Mucosa of gallbladder (tissue), 1 donor: ENCODE data around the gene NTNG1. TPM values are rescaled to one million over a fixed set of nuclear protein-coding genes. Genes with fewer than 3 reads are reported as not detected.

Experiments used
- DNase-seq: peaks from one replicate; pipeline ENCODE4 v3.0.0-alpha.2; 2020; ENCODE audit warnings: low spot score
- total RNA-seq: library from RNA; stranded (reverse); gene quantifications from one replicate; pipeline ENCODE4 v1.2.1, GENCODE V29; 2021
- donor health status: DM: no; HTN: no; CAD: no.

Gene NTNG1
- total RNA-seq, 1 donor from 2014 or later, result 1.6 TPM

DNA sequence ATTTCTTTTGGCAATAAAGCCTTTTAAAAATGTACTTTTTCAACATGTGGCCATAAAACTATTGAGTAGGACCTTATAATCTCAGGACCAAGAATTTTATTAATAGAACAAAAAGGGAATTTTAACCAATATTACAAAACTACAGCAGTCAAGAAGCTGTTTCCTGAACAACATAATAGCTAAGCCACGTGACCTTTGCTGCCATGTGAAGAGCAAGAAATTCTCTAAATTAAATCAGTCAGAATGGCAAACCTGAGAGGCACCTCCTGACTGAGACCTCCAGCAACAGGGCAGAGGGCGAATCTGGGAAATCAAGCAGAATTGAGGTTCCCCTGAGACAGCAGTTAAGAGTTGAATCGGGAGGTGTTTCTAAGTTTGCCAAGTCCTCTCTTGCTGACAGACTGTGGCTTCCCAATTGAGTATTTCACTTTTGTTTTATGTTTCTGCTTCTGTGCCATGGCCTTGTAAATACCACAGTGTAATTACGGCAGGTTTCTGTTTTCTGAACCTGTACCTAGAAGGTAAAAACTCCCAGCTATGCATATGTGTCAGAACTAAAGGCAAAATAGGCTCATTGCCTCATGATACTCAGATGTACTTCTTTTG is 358.4 kb downstream of the NTNG1 start:
- DNase-seq, result no peak

DNA sequence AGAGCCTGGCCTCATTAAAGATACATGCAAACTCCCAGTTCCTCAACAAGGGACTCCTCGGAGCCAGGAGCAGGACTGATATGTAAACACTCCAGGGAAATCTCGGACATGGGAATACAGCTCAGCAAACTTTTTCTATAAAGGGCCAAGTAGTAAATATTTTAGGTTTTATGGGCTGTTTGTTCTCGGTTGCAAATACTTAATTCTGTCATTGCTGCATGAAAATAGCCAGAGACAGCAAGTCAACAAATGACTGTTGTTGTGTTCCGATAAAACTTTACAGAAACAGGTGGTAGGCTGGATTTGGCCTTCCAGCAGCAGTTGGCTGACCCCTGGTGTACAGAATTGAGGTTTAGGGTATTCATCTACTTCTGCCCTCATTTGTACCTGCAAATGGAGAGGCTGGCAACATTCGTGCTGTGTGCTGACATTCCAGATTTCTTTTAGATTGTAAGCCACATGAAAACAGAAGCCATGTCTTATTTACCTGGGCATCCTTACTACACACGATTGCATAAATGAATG is 360.3 kb downstream of the NTNG1 start:
- DNase-seq, result no peak

DNA sequence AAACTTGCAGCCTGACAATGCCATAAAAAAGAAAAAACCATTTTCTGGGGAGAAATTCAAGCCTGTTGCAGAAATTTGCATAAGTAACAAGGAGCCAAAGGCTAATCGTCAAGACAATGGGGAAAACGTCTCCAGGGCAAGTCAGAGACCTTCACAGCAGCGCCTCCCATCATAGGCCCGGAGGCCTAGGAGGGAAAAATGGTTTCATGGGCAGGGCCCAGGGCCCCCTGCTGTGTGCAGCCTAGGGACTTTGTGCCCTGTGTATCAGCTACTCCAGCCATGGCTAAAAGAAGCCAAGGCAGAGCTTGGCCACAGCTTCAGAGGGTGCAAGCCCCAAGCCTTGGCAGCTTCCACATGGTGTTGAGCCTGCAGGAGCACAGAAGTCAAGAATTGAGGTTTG is 369.5 kb downstream of the NTNG1 start:
- no peak for DNase-seq

DNA sequence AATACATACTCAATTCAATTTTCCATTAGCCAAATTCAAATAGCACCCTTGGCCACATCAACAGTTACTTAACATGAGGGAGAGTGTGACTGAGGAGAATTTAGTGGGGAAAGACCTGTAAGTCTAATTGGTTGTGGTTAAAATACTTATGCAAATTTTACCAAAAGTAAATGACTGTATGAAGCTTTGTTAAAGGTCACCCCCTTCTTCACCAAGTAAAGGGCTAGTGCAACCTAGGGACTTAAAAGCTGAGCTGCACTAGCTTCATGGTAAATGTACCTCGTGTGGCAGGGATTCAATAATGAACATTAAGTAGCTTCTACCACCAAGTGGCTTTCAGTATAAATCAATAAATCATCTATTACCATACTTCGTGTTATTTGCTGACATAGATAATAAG is 372.0 kb downstream of the NTNG1 start:
- DNase-seq, result no peak

DNA sequence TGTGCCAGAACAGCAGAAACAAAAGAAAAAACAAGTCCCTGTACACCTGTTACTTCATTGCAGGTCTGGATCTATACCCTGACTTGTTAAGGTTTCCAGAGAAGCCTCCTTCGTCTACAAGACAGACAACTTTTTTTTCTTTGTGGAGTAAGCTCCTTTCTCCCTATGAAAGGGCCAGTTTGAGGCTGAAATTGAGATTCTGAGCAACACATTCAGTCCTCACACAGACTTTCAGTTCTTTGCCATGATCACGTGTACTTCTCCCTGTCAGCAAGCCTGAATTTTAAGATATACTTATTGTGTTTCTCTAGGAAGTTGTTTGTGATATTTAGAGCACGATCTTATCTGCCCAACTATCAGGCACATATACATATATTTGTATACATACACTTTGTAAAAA is 374.0 kb downstream of the NTNG1 start:
- no peak for DNase-seq

DNA sequence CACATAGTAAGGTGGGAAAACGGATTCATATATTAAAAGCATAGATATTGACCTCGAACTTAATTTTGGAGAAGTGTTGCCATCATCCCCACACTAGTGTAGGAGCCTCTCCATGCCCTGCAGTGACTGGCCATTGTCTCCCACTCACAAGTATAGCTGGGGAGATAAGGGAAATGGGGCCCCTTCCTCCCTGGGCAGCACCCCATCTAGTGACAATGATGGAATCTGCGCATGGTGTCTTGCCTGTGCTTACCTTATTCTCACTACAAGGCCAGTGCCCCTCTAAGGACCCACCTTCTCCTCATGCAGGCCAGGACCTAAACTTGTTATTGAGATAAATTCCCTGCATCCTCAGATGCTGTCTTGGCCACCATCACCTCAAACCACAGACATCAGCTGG is 374.9 kb downstream of the NTNG1 start:
- DNase-seq, result no peak

DNA sequence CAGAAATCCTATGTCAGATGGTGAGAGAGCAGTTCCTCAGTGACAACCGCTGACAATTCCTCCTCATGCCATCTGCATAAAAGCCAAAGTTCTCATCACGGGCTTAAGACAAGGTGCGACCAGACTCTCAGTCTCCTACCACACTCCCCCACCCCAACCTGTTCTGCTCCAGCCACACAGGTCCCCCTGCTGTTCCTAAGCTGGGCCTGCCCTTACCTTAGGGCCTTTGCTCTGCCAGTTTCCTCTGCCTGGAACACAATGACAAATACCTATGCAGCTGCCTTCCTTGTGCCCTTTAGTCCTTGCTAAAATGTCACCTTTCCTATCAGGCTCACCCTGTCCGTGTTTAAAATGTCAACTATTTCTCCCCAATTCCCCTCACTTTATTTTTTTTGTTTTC is 382.2 kb downstream of the NTNG1 start:
- DNase-seq, result no peak

DNA sequence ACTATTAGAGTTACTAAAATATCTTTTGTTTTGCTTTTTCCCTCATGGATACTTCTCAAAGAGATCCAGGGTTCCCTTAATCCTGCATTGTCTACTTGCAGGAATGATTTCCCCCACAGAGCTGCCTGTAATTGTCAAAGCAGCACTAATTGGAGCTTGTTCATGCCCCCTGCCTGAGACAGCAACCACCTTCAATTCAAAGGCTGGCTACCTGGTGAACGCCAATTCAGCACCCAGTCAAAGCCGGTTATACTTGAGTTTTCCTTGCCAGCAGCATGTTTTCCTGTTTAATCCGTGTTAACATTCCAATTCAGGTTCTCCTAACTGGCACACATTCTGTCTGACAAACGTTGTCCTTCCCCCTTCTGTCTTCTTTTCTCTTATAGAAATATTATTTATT is 382.9 kb downstream of the NTNG1 start:
- DNase-seq, result no peak

DNA sequence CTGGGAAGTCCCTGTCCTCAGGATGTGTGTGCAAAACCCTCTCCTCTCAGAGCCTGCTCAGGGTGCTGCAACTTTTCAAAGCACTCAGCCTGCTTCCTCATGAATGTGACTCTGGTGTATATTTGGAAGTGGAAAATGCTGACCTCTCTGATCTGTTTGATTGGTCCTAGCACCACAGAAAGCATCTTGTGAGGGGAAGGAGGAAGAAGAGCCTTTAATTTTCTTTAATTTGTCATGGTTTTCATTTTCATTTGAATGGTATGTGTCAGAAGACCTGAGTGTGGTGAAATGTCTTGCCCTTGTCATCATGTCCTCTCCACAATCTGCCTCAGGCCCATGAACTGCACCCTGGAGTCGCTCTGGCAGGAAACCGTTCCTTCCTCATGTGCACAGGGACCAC is 383.5 kb downstream of the NTNG1 start:
- no peak for DNase-seq

DNA sequence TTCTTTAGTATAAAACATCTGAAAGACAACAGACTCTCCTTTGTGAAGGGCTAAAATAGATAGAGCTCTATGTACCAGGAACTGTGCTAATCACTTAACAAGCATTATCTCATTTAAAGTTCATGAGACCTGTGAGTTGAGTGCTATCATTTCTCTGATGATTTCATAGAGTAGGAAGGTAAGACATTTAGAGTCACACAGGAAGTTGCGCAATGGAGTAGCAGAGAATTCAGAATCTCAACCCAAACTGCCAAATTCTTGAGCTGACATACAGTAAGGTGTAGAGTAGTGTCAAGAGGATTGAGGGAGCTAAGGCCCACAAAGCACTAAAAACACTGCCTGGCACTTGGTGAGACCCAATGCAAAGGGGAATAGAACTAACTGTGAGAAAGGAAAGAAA is 384.3 kb downstream of the NTNG1 start:
- no peak for DNase-seq

DNA sequence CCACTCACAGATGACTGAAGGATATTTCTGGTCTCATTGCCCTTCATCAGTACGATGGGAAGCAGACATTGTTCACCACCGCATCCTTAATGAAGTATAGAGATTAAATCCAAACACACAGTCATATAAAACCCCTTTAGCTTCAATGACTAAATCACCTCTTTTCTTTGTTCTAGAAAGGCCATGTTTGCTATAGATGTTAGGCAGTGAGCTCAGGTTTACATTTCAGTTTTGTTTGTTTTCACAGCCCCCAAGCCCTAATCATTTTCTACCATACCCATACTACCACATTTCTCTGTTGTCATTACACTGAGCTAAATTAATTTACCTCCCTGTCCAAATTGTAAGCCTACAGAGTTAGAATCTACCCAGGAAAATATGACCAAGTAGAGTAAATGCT is 385.1 kb downstream of the NTNG1 start:
- DNase-seq, result no peak

DNA sequence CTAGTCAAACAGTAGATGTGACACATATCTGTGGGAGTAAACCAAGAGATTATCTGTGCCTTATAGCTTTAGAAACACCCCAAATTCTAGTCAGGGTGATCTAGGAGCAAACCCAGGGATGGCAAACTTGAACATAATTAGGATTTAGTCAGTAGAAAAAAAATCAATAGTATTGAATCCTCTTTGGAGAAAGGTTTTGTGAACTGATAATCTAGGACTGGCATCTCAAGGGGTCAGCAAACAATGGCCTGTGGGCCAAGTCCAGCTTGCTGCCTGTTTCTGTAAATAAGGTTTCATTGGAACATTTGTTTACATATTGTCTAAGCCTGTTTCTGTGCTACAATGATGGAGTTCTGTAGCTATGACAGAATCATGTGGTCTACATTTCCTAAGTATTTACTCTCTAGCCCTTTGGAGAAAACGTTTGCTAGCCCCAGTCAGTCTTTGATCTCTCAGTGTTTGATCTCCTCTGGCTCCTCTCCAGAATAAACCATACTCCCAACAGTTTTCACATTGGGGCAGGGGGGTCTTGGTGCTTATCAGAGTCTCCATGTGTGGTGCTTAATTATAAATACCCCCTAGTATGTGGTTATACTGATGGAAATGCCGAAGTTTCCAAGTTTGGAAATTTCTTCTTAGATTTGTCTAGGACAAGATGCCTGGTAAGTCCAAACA is 385.8 kb downstream of the NTNG1 start:
- no peak for DNase-seq

DNA sequence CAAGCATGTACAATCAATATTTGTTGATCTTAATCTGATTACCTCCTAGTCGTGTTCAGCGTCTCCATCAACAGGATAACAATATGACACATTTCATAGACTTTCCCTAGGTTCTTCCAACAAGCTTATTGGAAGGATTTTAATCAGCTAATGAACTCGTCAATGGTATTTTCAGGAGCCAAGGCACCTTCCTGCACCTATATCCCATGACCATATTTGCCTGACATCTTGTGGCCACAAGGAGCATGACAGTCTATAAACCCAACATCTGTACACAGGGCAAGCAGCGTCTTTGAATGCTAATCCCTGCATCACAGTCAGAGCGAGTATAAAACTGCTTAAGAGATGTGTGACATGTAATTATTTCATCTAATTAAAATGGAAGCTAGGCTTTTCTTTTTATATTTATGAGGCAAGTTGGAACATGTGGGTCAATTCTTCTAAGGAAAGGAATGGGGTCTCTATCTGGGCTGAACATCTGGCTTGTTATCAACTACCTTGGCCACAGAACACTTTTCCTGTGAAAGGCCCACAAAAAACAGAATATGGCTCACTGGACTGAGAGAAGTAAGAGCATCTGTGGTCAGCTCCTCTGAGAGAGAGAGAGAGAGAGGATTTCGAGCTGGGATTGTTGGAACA is 388.8 kb downstream of the NTNG1 start:
- DNase-seq, result peak; percentile 47

DNA sequence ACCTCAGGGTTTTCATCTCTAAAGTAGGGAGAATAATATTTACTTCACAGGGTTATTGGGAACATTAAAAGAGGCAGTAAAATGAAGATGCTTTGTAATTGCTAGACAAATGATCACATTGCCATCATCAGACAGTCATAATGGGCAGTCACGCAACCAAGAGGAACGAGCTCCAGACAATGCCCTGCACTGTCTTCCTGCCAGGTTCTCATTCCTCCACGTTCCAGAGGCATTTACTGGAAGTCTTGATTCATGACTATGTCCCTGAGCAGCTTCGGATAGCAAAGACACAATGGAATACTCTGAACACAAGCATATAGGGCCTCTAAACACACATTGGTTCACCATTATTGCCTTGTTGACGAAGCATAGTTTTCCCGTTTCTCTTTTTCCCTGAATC is 389.7 kb downstream of the NTNG1 start:
- no peak for DNase-seq

DNA sequence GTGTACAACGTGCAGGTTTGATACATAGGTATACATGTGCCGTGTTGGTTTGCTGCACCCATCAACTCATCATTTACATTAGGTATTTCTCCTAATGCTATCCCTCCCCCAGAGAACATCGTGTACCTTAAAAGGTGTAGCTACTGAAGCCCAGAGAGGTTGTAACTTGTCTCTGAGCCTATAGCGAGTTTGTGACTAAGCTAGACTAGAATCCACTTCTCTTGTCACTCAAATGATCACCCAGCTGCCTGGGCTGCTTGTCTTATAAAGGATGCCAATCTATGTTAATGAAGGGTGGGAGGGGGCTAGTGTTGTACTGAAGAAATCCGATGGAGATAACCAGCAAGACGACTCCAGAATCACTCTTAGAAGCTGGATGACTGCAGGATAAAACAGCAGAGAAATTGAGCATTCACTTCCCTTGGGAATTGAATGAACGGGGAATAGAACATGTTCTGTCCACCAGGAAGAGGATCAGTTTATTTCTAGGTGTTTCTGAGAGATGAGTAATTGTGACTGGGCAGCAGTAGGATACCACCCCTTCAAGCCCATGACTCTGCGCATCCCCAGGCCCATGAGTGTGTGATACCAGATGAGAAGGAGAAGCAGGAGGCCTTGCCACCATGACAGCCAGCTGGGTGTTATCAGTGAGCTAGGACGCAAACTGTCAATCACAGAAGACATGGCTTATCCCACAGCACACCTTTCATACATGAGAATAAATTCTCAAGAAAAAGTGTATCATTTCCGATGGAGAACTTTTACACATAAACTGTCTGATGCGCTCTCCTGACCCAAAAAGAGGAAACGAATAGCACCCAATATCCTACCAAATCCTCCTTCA is 390.4 kb downstream of the NTNG1 start:
- no peak for DNase-seq

DNA sequence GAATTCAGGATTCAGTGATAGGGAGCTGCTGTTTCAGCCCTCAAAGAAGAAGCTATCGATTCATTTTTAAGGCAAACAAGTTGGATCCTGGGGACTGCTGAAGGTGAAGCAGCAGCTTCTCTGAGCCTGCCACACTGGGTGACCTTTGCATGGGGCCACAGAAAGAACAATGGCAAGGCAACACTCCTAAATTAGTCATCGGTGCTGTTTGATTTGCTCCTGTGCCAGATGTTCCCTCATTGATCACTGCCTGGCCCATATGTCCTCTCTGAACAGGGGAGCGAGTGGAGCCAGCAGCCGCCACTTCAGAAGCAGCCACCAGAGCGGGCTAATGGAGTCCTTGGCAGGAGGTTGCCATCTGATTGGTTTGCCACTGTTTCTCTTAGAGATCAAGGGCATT is 391.5 kb downstream of the NTNG1 start:
- DNase-seq, result peak; percentile 78

Other genes starting within 250 kb of the NTNG1 start
- 17.4 TPM for gene PRMT6, start 84.4 kb upstream of the NTNG1 start, total RNA-seq